ENCODE results near the gene MAOB. TPM values are rescaled to one million over a fixed set of nuclear protein-coding genes. Genes with fewer than 3 reads are reported as not detected.

The MAOB gene
- total and polyA plus RNA-seq, 2 donors (not counting 3 experiments of a cell fraction or from before 2014, with no cell fraction given), result not detected

DNA sequence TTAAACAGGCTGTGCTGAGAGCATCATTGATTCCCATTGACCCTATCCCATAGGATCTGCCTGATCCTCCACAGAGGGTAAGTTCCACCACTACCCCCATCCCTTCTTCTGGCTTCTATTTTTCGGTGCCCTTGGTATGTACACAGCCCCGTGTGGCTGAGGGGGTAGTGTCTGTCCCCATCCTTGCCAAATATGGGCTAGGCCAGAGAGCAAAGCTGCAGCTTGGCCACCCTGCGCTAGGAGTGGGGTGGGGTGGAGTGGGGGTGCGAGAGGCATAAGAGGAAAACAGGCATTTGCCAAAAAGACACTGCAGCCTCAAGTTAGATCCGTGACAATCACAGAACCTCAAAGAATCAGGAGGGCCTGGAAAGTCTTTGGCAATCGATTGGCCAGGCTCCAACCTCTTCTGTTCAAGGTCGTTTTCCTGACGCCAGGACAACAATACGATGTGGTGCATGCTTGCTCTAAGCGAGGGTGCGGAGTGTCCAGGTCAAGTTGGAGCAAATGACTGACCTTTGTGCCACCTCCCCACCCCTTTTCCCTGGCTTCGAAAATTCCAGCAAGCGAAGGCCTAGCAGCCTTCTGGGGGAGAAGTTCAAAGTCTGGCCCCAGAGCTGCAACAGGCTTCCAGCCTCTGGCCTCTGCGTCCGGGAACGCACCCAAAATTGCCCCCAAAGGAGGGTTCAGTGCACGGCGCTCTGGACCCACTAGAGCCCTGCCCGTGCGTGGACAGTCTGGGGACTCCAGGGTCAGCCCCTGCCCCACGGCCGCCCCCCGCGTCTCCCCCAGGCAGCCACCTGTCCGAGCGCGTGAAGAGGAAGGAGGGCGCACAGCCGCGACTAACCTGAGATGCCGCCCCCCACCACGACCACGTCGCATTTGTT, 598 bp downstream of the MAOB start:
- POLR2A ChIA-PET, result no interaction called here
- no peaks in the 10 kb centered on the region for H3K9me3 ChIP-seq (replicated peaks; ENCODE audit: control insufficient read depth, insufficient read depth, low read length)
- H3K27me3 ChIP-seq (ENCODE audit: control insufficient read depth in 2 of 2, insufficient read depth in 2 of 2, low read length in 2 of 2), result peaks cover 0 to 10% of the 10 kb centered on the region in 2 experiments
- no peak for TF ChIP-seq FOS (IDR thresholded peaks at IDR 0.05; ENCODE audit: borderline replicate concordance, insufficient read depth, low read length)
- no peak for TF ChIP-seq JUN (IDR thresholded peaks at IDR 0.05; ENCODE audit: borderline replicate concordance, insufficient read depth, insufficient read length, low read depth)
- TF ChIP-seq POLR2A (IDR thresholded peaks at IDR 0.05; ENCODE audit: low read depth, low read length), result no peak
- no peak for TF ChIP-seq EZH2 (IDR thresholded peaks at IDR 0.05; ENCODE audit: borderline replicate concordance, low read depth, low read length, severe bottlenecking)
- TF ChIP-seq, protein P1, sequence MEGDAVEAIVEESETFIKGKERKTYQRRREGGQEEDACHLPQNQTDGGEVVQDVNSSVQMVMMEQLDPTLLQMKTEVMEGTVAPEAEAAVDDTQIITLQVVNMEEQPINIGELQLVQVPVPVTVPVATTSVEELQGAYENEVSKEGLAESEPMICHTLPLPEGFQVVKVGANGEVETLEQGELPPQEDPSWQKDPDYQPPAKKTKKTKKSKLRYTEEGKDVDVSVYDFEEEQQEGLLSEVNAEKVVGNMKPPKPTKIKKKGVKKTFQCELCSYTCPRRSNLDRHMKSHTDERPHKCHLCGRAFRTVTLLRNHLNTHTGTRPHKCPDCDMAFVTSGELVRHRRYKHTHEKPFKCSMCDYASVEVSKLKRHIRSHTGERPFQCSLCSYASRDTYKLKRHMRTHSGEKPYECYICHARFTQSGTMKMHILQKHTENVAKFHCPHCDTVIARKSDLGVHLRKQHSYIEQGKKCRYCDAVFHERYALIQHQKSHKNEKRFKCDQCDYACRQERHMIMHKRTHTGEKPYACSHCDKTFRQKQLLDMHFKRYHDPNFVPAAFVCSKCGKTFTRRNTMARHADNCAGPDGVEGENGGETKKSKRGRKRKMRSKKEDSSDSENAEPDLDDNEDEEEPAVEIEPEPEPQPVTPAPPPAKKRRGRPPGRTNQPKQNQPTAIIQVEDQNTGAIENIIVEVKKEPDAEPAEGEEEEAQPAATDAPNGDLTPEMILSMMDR (IDR thresholded peaks at IDR 0.05; ENCODE audit: extremely low read depth in 1 of 2, insufficient read depth in 1 of 2, low read depth in 1 of 2, low read length in 2 of 2), result no peak
- TF ChIP-seq GATA2 (IDR thresholded peaks at IDR 0.05; ENCODE audit: insufficient read depth, insufficient read length, low read depth, low read length), result no peak
- TF ChIP-seq MYC (IDR thresholded peaks at IDR 0.05; ENCODE audit: low read depth, low read length), result no peak
- no peak overlapping the region for H3K27ac ChIP-seq (ENCODE audit: insufficient read depth, low read depth, low read length)
- no peak overlapping the region for H2AFZ ChIP-seq (ENCODE audit: low read depth, low read length)
- dilution Hi-C loops (cut with MboI; ENCODE audit: extremely low pct_ligation_motif_present, low sequenced_read_pairs), result no loop called here
- CTCF ChIA-PET, result no interaction called here
- no peaks in the 10 kb centered on the region for H3K79me2 ChIP-seq (ENCODE audit: control insufficient read depth, insufficient read depth, low read length)
- DNase-seq (ENCODE audit: low read depth, low spot score) (no peak), FAIRE-seq (no peak)
- H4K20me1 ChIP-seq (replicated peaks; ENCODE audit: control insufficient read depth, extremely low read depth, insufficient read depth, low read length), result no peaks in the 10 kb centered on the region
- no TSS peak for BruUV-seq (replicated peaks)
- H3K4me3 ChIP-seq (replicated peaks in 1 of 3; ENCODE audit: insufficient read depth in 1 of 3, low read depth in 1 of 3, low read length in 3 of 3), result no peak overlapping the region
- H3K4me2 ChIP-seq (ENCODE audit: insufficient read depth, low read length), result no peak overlapping the region
- H3K9me1 ChIP-seq (replicated peaks; ENCODE audit: control insufficient read depth, extremely low read depth, insufficient read depth, low read length), result no peaks in the 10 kb centered on the region
- H3K9ac ChIP-seq (replicated peaks; ENCODE audit: extremely low read depth, insufficient read depth, low read length), result no peak overlapping the region
- no peaks in the 10 kb centered on the region for H3K36me3 ChIP-seq (ENCODE audit: control insufficient read depth in 2 of 2, extremely low read depth in 1 of 2, insufficient read depth in 2 of 2, low read length in 2 of 2)
- intact Hi-C loops (cut with micrococcal nuclease), result no loop called here
- no peaks in the 10 kb centered on the region for H3K4me1 ChIP-seq (ENCODE audit: control insufficient read depth, extremely low read depth, insufficient read depth, low read length)

Measured in endothelial cell of umbilical vein (primary cell).